GM10266 (cell line): ENCODE results near the gene FMN1.

Experiments used
- DNase-seq: peaks from one replicate; pipeline ENCODE4 v3.0.0; 2012; ENCODE audit errors: extremely low spot score
- CTCF ChIP-seq: IDR thresholded peaks from 2 replicates; pipeline ENCODE4 v1.5.1; 2012; ENCODE audit warnings: mild to moderate bottlenecking, low read depth; ENCODE audit not compliant: control insufficient read depth, insufficient read depth; ENCODE audit errors: missing control alignments

The FMN1 gene

GRCh38 chr15:33234020-33234461 lies 39.5 kb upstream of the FMN1 start:
- TF ChIP-seq CTCF: peak; percentile 43
- no peak for DNase-seq

- DNase-seq: no peak
- TF ChIP-seq CTCF: no peak
Measured at GRCh38 chr15:33226559-33227181, 32.2 kb upstream of the FMN1 start.

- no peak for DNase-seq
- TF ChIP-seq CTCF: no peak
Measured at GRCh38 chr15:33218071-33218491, 23.6 kb upstream of the FMN1 start.

GRCh38 chr15:33215941-33216872 lies 21.7 kb upstream of the FMN1 start:
- peak; percentile 25 for DNase-seq
- TF ChIP-seq CTCF: peak; percentile 56

- DNase-seq: no peak
- no peak for TF ChIP-seq CTCF
Measured at GRCh38 chr15:33211176-33211808, 16.8 kb upstream of the FMN1 start.

- no peak for TF ChIP-seq CTCF
- DNase-seq: no peak
Measured at GRCh38 chr15:33209575-33210481, 15.3 kb upstream of the FMN1 start.
